HCT116 (cell line): ENCODE measurements around the gene MEIOSIN.

Source experiments
- FOSL1 ChIP-seq: IDR thresholded peaks from 2 replicates; pipeline ENCODE4 v1.6.1; 2012; ENCODE audit warnings: low read depth
- POLR2A ChIP-seq: IDR thresholded peaks from 2 replicates; pipeline ENCODE4 v1.7.0; 2011; ENCODE audit warnings: borderline replicate concordance; ENCODE audit not compliant: insufficient read depth, insufficient read length; ENCODE audit errors: extremely low read depth

GRCh38 chr19:45782162-45782691 is 49.0 kb downstream of the MEIOSIN start, which contains the start of gene DMPK:
- TF ChIP-seq FOSL1 (no peak), POLR2A (no peak)
